GM19372 (cell line): Measurements from ENCODE around the gene KIZ.

ENCODE experiments used
- ATAC-seq: cut with Tn5 transposase; IDR thresholded peaks from one replicate; pipeline ENCODE4 v1.9.1; 2021; ENCODE audit warnings: mild to moderate bottlenecking, low read depth, moderate library complexity; ENCODE audit not compliant: unreplicated experiment

The KIZ gene

DNA sequence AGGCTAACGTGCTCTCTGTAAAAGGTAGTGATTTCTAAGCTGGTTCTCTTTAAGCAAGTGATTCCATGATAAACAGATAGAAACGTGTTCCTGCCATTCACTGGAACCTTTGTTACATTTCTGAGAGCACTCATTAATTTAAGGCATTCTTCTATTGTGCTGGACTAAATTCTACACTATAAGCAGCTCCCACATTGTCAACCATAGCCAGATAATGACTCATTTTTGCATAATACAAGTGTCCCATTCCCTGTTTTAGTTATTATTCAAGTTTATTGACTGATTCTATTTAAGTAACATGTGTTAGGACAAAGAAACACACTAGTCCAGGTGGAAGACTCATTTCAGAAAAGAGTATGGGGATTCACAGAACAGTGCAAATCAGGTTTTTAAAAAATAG lies 163.8 kb downstream of the KIZ start:
- no peak for ATAC-seq

DNA sequence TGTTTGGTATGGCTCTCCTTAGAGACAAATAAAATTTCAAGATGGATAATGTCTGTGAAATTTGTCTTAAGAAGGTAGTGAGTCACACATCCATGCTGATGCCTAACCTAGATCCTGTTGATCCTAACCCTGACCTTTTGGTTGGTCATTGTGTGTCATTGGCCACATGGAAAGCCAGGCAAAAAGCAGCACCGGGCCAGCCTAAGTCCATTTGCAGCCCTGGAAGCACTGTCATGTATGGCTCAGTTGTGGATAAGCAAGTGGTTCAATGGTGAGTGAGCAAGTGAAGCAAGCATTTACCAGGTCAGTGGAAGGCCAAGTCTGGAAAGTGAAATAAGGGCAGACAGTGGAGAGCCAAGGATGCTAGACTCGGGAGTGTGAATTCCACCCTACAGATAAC lies 165.1 kb downstream of the KIZ start:
- no peak for ATAC-seq

DNA sequence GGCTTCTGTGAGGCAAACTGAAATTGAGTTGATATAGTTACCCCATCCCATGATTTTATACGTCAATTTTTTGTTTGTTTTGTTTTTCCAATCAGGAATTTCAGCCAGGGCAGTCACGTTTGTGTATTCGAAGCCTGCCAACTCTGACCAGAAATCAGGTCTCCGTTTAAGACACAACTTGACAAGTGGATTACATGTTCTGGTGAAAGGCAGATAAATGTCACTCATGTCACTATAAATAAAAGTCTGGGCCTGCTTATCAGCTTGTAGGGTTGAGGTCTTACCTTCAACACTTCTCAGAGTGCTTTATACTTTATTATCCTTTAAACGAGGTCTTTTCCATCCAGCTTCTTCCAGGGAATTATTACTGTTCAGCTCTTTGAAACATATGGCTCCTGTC lies 168.9 kb downstream of the KIZ start:
- no peak for ATAC-seq
